ENCODE data around the gene BTRC.

Gene BTRC

GRCh38 chr10:101564490-101564991, 210.6 kb downstream of the BTRC start:
- H3K4me3 ChIP-seq (ENCODE audit: low read depth, low read length): no peak overlapping the region
- TF ChIP-seq, protein P1, sequence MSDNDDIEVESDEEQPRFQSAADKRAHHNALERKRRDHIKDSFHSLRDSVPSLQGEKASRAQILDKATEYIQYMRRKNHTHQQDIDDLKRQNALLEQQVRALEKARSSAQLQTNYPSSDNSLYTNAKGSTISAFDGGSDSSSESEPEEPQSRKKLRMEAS (IDR thresholded peaks at IDR 0.05; ENCODE audit: low read depth, low read length): no peak
- TF ChIP-seq MYC (IDR thresholded peaks at IDR 0.05; ENCODE audit: low read depth, low read length) (no peak), POLR2A (IDR thresholded peaks at IDR 0.05; ENCODE audit: extremely low read depth, insufficient read length) (no peak), CTCF (IDR thresholded peaks at IDR 0.05; ENCODE audit: low read depth, low read length) (no peak)
- no peak for DNase-seq (ENCODE audit: low read depth)

DNA sequence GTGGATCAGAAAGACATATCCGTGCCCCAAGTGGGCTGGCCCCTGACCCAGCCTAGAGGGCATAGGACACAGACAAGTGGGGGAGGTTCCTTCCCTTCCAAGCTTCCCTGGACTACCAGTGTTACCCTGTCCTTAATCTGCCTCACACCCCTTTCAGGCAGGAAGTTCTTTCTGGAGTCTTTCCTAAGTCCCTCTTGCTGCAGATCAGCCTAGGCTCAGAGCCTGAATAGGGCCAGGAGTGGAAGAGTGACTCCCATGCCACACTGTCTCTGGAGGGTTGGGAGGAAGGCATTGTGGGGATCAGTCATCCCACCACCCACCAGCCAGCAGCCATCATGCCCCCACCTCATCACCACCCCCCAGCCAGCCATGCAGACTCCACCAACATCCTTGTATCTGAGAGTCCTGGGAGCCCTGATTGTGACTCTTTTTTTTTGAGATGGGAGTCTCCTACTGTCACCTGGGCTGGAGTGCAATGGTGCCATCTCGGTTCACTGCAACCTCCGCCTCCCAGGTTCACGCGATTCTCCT, 211.5 kb downstream of the BTRC start:
- TF ChIP-seq MYC (IDR thresholded peaks at IDR 0.05; ENCODE audit: low read depth, low read length): no peak
- TF ChIP-seq, protein P1 (IDR thresholded peaks at IDR 0.05; ENCODE audit: low read depth, low read length): no peak
- TF ChIP-seq POLR2A (IDR thresholded peaks at IDR 0.05; ENCODE audit: extremely low read depth, insufficient read length): no peak
- no peak overlapping the region for H3K4me3 ChIP-seq (ENCODE audit: low read depth, low read length)
- DNase-seq (ENCODE audit: low read depth): no peak

DNA sequence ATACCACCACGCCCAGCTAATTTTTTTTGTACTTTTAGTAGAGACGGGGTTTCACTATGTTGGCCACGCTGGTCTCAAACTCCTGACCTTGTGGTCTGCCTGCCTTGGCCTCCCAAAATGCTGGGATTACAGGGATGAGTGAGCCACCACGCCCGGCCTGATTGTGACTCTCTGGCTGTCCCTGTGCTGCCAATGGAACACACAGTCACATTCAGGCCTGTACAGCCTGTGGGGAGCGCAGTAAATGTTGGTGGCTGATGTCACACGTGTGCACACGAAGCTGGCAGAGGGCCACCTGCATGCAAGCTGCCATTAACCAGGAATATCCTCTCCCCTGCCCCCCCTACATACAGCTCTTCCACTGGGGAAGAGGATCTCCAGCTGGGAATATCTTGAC, 212.0 kb downstream of the BTRC start:
- no peak overlapping the region for H3K4me3 ChIP-seq (ENCODE audit: low read depth, low read length)
- DNase-seq (ENCODE audit: low read depth): no peak
- TF ChIP-seq POLR2A (IDR thresholded peaks at IDR 0.05; ENCODE audit: extremely low read depth, insufficient read length) (no peak), CTCF (IDR thresholded peaks at IDR 0.05; ENCODE audit: low read depth, low read length) (no peak), MYC (IDR thresholded peaks at IDR 0.05; ENCODE audit: low read depth, low read length) (no peak)
- TF ChIP-seq, protein P1 (IDR thresholded peaks at IDR 0.05; ENCODE audit: low read depth, low read length): no peak

DNA sequence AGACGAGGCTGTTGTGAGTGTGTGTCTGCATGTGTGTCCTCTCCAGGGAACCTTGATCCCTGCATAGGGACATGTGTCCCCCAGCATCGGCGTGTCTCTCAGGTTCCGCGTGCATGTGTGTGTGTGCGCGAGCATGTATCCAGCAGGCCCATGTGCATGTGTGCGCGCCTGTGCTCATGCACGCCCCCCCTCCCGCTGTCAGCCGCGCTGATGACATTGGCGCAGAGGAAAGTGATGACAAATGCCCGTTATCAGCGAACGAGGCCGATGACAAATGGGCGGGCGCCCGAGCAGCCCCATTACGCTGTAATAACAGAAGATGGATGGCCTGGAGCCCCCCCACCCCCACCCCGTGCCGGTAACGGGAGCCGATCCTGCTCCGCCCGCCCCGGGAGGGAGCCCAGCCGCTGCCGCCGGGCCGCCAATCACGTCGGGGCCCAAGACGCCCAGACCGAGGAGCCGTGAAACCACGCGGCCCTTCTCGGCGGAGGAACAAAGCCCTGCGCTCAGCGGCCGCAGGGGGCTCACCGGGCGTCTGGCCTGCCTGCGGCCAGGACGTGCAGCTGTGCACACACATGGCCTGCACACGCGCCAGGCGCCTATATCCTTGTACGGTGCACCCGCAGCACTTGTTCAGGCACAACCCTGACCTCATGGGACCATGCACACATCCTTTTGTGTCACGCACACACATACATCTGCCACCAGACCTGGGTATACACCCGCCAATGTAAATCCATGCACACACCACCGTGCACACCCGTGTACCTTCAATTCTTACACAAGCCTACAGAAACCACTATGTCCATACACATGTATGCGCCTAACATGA, 212.6 kb downstream of the BTRC start:
- no peak for DNase-seq (ENCODE audit: low read depth)
- TF ChIP-seq CTCF (IDR thresholded peaks at IDR 0.05; ENCODE audit: low read depth, low read length): no peak
- TF ChIP-seq, protein P1 (IDR thresholded peaks at IDR 0.05; ENCODE audit: low read depth, low read length): no peak
- TF ChIP-seq MYC (IDR thresholded peaks at IDR 0.05; ENCODE audit: low read depth, low read length): no peak
- TF ChIP-seq POLR2A (IDR thresholded peaks at IDR 0.05; ENCODE audit: extremely low read depth, insufficient read length): no peak
- no peak overlapping the region for H3K4me3 ChIP-seq (ENCODE audit: low read depth, low read length)

DNA sequence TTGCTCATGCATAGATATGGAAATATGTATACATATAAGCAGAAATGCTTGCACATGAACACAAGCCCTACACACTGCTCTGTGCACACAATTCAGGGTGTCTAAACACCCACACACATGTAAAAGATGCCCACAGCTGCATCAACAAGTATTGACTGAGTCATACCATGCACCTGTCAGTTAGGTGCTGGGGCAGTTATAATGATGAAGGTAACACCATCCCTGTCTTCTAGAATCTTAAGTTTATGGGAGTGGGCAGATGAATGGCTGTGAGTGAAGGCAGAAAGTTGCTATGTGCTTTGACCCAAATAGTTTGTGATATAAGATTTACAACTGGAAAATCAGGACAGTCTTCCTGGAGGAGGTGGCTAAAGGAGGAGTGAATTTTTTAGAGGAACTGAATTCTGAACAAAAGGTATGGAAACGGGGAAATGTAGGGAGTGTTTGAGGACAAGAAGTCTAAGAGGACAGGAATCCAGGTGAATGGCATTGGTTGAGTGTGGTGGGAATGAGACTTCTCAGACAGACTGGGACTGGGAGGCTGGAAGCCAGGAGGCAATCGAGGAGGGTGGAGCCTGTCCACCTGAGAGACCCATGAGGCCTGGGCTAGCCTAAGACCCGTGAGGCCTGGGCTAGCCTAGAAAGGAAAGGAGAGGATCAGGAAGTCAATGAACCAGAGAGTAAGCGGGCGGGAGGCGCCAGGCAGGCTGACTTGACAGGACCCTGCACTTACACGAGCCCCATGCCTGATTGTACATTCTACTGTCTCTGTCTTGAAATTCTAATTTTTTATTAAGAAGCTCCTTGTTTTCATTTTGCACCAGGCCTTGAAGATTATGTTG, 213.4 kb downstream of the BTRC start:
- no peak overlapping the region for H3K4me3 ChIP-seq (ENCODE audit: low read depth, low read length)
- TF ChIP-seq, protein P1 (IDR thresholded peaks at IDR 0.05; ENCODE audit: low read depth, low read length): no peak
- no peak for TF ChIP-seq POLR2A (IDR thresholded peaks at IDR 0.05; ENCODE audit: extremely low read depth, insufficient read length)
- no peak for TF ChIP-seq CTCF (IDR thresholded peaks at IDR 0.05; ENCODE audit: low read depth, low read length)
- no peak for TF ChIP-seq MYC (IDR thresholded peaks at IDR 0.05; ENCODE audit: low read depth, low read length)
- no peak for DNase-seq (ENCODE audit: low read depth)

All from NB4 (cell line).